K562 (cell line): ENCODE results near the gene KYAT1. TPM values are rescaled to one million over a fixed set of nuclear protein-coding genes. Genes with fewer than 3 reads are reported as not detected.

Experiments
- CUX1 ChIP-seq: fragments of 200-800 bp; sonication (Bioruptor generic); IDR thresholded peaks from 2 replicates; pipeline ENCODE4 v1.6.1; 2016; ENCODE audit warnings: missing genetic modification characterization, missing compliant biosample characterization
- EHMT2 ChIP-seq: fragments of 450-650 bp; IDR thresholded peaks from 2 replicates; pipeline ENCODE4 v1.6.1; 2018; ENCODE audit warnings: antibody characterized with exemption
- KAT7 ChIP-seq: sonication (generic); formaldehyde crosslinking; IDR thresholded peaks from 2 replicates; pipeline ENCODE4 v1.8.0; 2022; ENCODE audit warnings: missing genetic modification reagents, mild to moderate bottlenecking, borderline replicate concordance
- RBM39 ChIP-seq: fragments of 200-400 bp; formaldehyde crosslinking; optimal IDR thresholded peaks from 2 replicates; pipeline ENCODE3; 2018; ENCODE audit warnings: low read depth, low read length
- TCF3 ChIP-seq: sonication (generic); formaldehyde crosslinking; IDR thresholded peaks from 2 replicates; pipeline ENCODE4 v1.4.0; 2020; ENCODE audit warnings: mild to moderate bottlenecking, missing genetic modification reagents
- TEAD4 ChIP-seq, 2 experiments: sonication (generic) in 1 of 2; formaldehyde crosslinking in 1 of 2; IDR thresholded peaks; 2 replicates each; pipeline versions ENCODE4 v1.6.1 to v1.8.0; 2012 to 2022; ENCODE audit warnings: borderline replicate concordance in 1 of 2, inconsistent platforms in 1 of 2, low read length in 1 of 2, mild to moderate bottlenecking in 1 of 2, missing genetic modification reagents in 1 of 2
- ZFP36 ChIP-seq: fragments of 150-350 bp; IDR thresholded peaks from 2 replicates; pipeline ENCODE4 v1.6.1; 2018; ENCODE audit warnings: low read length, low read depth; ENCODE audit not compliant: partially characterized antibody
- ZNF445 ChIP-seq: fragments of 250-450 bp; sonication (Bioruptor Pico); IDR thresholded peaks from 2 replicates; pipeline ENCODE4 v1.4.0; 2020; ENCODE audit warnings: low read depth, mild to moderate bottlenecking, moderate library complexity
- polyA plus RNA-seq, 8 experiments: library from polyadenylated mRNA; depleted of rRNA in 4 of 8; stranded (reverse) in 5 of 8; unstranded in 3 of 8; fragments of >200 nt; fragmentation: Nextera tagmentation in 2 of 8; fragmentation: Illumina TruSeq in 1 of 8; extraction: Ambion mirVana in 2 of 8; extraction: Trizol in 1 of 8; gene quantifications; 2 replicates each; pipeline versions ENCODE4 v1.2.1 to v1.2.3, GENCODE V29; 2011 to 2014; ENCODE audit warnings: inconsistent platforms in 1 of 8, missing spikeins in 1 of 8
- total RNA-seq, 7 experiments: library from RNA; depleted of rRNA in 6 of 7; stranded (reverse); fragments of >200 nt in 6 of 7; fragmentation: Illumina TruSeq in 2 of 7; extraction: Trizol in 2 of 7; gene quantifications; 2 replicates each; pipeline versions ENCODE4 v1.2.1 to v1.2.3, GENCODE V29; 2011 to 2021; ENCODE audit warnings: low replicate concordance in 1 of 7
- TF ChIP-seq, protein P1 (sequence below), 2 experiments: fragments of 450-650 bp in 1 of 2; sonication (generic) in 1 of 2; formaldehyde crosslinking in 1 of 2; IDR thresholded peaks; 2 replicates each; pipeline versions ENCODE4 v1.7.1 to v1.9.0; 2016 to 2022; ENCODE audit warnings: inconsistent platforms in 1 of 2, mild to moderate bottlenecking in 1 of 2, missing genetic modification reagents in 1 of 2
- TF ChIP-seq, protein P2 (sequence below): fragments of 250-450 bp; sonication (Bioruptor Pico); IDR thresholded peaks from 2 replicates; pipeline ENCODE4 v1.5.0; 2021

The KYAT1 gene
- total and polyA plus RNA-seq, 9 of the 15 experiments (the other 6 are each of a cell fraction or from before 2014, with no cell fraction given) = 6.4 to 16.8 (median 11.1) TPM

GRCh38 chr9:128845186-128845931, 36.4 kb downstream of the KYAT1 start (continued):
- TF ChIP-seq CUX1 (CRISPR knock-in tag) (no peak), KAT7 (CRISPR knock-in tag) (no peak), ZNF445 (no peak), TCF3 (CRISPR knock-in tag) (peak; percentile 94), ZFP36 (no peak), EHMT2 (0 out of 2 replicates have a peak, but pooled peaks have one; percentile 35), TEAD4 (IDR thresholded peaks at IDR 0.05; ENCODE audit: low read length) (peak; percentile 88), TEAD4 (CRISPR knock-in tag; IDR thresholded peaks at IDR 0.05; ENCODE audit: borderline replicate concordance) (no peak), RBM39 (peak; percentile 23)
- TF ChIP-seq, protein P1, sequence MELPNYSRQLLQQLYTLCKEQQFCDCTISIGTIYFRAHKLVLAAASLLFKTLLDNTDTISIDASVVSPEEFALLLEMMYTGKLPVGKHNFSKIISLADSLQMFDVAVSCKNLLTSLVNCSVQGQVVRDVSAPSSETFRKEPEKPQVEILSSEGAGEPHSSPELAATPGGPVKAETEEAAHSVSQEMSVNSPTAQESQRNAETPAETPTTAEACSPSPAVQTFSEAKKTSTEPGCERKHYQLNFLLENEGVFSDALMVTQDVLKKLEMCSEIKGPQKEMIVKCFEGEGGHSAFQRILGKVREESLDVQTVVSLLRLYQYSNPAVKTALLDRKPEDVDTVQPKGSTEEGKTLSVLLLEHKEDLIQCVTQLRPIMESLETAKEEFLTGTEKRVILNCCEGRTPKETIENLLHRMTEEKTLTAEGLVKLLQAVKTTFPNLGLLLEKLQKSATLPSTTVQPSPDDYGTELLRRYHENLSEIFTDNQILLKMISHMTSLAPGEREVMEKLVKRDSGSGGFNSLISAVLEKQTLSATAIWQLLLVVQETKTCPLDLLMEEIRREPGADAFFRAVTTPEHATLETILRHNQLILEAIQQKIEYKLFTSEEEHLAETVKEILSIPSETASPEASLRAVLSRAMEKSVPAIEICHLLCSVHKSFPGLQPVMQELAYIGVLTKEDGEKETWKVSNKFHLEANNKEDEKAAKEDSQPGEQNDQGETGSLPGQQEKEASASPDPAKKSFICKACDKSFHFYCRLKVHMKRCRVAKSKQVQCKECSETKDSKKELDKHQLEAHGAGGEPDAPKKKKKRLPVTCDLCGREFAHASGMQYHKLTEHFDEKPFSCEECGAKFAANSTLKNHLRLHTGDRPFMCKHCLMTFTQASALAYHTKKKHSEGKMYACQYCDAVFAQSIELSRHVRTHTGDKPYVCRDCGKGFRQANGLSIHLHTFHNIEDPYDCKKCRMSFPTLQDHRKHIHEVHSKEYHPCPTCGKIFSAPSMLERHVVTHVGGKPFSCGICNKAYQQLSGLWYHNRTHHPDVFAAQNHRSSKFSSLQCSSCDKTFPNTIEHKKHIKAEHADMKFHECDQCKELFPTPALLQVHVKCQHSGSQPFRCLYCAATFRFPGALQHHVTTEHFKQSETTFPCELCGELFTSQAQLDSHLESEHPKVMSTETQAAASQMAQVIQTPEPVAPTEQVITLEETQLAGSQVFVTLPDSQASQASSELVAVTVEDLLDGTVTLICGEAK (IDR thresholded peaks at IDR 0.05) = no peak
- TF ChIP-seq, protein P1 (CRISPR knock-in tag; IDR thresholded peaks at IDR 0.05) = no peak
- TF ChIP-seq, protein P2, sequence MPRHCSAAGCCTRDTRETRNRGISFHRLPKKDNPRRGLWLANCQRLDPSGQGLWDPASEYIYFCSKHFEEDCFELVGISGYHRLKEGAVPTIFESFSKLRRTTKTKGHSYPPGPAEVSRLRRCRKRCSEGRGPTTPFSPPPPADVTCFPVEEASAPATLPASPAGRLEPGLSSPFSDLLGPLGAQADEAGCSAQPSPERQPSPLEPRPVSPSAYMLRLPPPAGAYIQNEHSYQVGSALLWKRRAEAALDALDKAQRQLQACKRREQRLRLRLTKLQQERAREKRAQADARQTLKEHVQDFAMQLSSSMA (CRISPR knock-in tag) = no peak
